ENCODE data around the gene DUSP23.

Gene DUSP23

GRCh38 chr1:159780583-159781582 is at the start of gene DUSP23:
Gene DUSP23 (plus strand): TSS chr1:159780962. CDS start chr1:159781101, 139 bp downstream.
- DNase-seq: peak; percentile 98

- peak; percentile 41 for DNase-seq
Measured at GRCh38 chr1:159737238-159737916, 43.4 kb upstream of the DUSP23 start.

GRCh38 chr1:159743651-159744410 is 36.9 kb upstream of the DUSP23 start:
- DNase-seq: peak; percentile 88

GRCh38 chr1:159746666-159747065 is 34.1 kb upstream of the DUSP23 start:
- peak; percentile 83 for DNase-seq

- no peak for DNase-seq
Measured at GRCh38 chr1:159748370-159748769, 32.4 kb upstream of the DUSP23 start.

- no peak for DNase-seq
Measured at GRCh38 chr1:159749630-159750029, 31.1 kb upstream of the DUSP23 start.

- DNase-seq: peak; percentile 75
Measured at GRCh38 chr1:159750621-159751020, 30.1 kb upstream of the DUSP23 start.

- peak; percentile 38 for DNase-seq
Measured at GRCh38 chr1:159751031-159751430, 29.7 kb upstream of the DUSP23 start.

GRCh38 chr1:159752135-159752580 is 28.6 kb upstream of the DUSP23 start:
- no peak for DNase-seq

GRCh38 chr1:159753386-159753785 is 27.4 kb upstream of the DUSP23 start:
- DNase-seq: no peak

- DNase-seq: peak; percentile 50
Measured at GRCh38 chr1:159755451-159756007, 25.2 kb upstream of the DUSP23 start.

- DNase-seq: peak; percentile 64
Measured at GRCh38 chr1:159756397-159756796, 24.4 kb upstream of the DUSP23 start.

- peak; percentile 18 for DNase-seq
Measured at GRCh38 chr1:159763686-159764085, 17.1 kb upstream of the DUSP23 start.

GRCh38 chr1:159765806-159766205 is 15.0 kb upstream of the DUSP23 start:
- no peak for DNase-seq

GRCh38 chr1:159771127-159771895 is 9.5 kb upstream of the DUSP23 start:
- DNase-seq: no peak

GRCh38 chr1:159774465-159774864 is 6.3 kb upstream of the DUSP23 start:
- no peak for DNase-seq

- DNase-seq: peak; percentile 71
Measured at GRCh38 chr1:159775716-159776115, 5.0 kb upstream of the DUSP23 start.

- no peak for DNase-seq
Measured at GRCh38 chr1:159778266-159778665, 2.5 kb upstream of the DUSP23 start.

- DNase-seq: no peak
Measured at GRCh38 chr1:159779403-159779851, 1.3 kb upstream of the DUSP23 start.

GRCh38 chr1:159781992-159782391 is 1.2 kb downstream of the DUSP23 start:
- DNase-seq: no peak

- DNase-seq: no peak
Measured at GRCh38 chr1:159783724-159784123, 3.0 kb downstream of the DUSP23 start.

GRCh38 chr1:159786465-159786864 is 5.7 kb downstream of the DUSP23 start:
- DNase-seq: peak; percentile 44
